OCI-LY7 (cell line): ENCODE results near the gene ULK1. TPM values are rescaled to one million over a fixed set of nuclear protein-coding genes. Genes with fewer than 3 reads are reported as not detected.
"Not testable (repeated sequence)": the region's sequence is repeated elsewhere in the genome, so short reads cannot be mapped to it uniquely, and the experiment has no call there.

Experiments
- BruUV-seq: library from RNA; stranded (reverse); fragments of 400-500 nt; replicated peaks from 2 replicates; lab custom pipeline; 2021; lab: Mats Ljungman, UMichigan
- CTCF ChIA-PET: fragments of 300-600 bp; sonication (Branson Sonifier 250); formaldehyde crosslinking; loops from one replicate; lab custom pipeline; 2022; ENCODE audit warnings: antibody characterized with exemption; ENCODE audit not compliant: unreplicated experiment; lab: Charles Lee
- POLR2A ChIA-PET: fragments of 300-600 bp; sonication (Branson Sonifier 250); formaldehyde crosslinking; loops from one replicate; lab custom pipeline; 2022; ENCODE audit warnings: antibody characterized with exemption; lab: Charles Lee
- DNase-seq: peaks from one replicate; pipeline ENCODE4 v3.0.0-alpha.2; 2015; ENCODE audit warnings: low spot score
- H2AFZ ChIP-seq: fragments of 200-600 bp; sonication (generic), shearing (Covaris generic); 2 replicates; pipeline ENCODE4 v1.6.1; 2014; ENCODE audit warnings: mild to moderate bottlenecking, antibody characterized with exemption, low read length, moderate library complexity
- H3K27ac ChIP-seq: fragments of 200-600 bp; sonication (generic); 2 replicates; pipeline ENCODE4 v1.5.1; 2014; ENCODE audit warnings: mixed run types, low read depth, mild to moderate bottlenecking, moderate library complexity, low read length, inconsistent platforms; ENCODE audit not compliant: poor library complexity, severe bottlenecking
- H3K36me3 ChIP-seq: fragments of 200-600 bp; sonication (generic); 2 replicates; pipeline ENCODE4 v1.6.1; 2014; ENCODE audit warnings: mild to moderate bottlenecking, antibody characterized with exemption, low read length, moderate library complexity, mixed read lengths; ENCODE audit not compliant: insufficient read depth
- H3K4me1 ChIP-seq: fragments of 200-600 bp; sonication (generic); 2 replicates; pipeline ENCODE4 v1.5.1; 2014; ENCODE audit warnings: mild to moderate bottlenecking, low read length; ENCODE audit not compliant: insufficient read depth, poor library complexity, severe bottlenecking
- H3K4me2 ChIP-seq: fragments of 200-600 bp; sonication (generic); 2 replicates; pipeline ENCODE4 v1.6.1; 2014; ENCODE audit warnings: mild to moderate bottlenecking, low read length
- H3K4me3 ChIP-seq: fragments of 200-600 bp; sonication (generic); 2 replicates; pipeline ENCODE4 v1.5.1; 2014; ENCODE audit warnings: mild to moderate bottlenecking, low read depth, low read length; ENCODE audit not compliant: poor library complexity, severe bottlenecking
- H3K79me2 ChIP-seq: fragments of 200-600 bp; sonication (generic); 2 replicates; pipeline ENCODE4 v1.6.1; 2016; ENCODE audit warnings: low read depth, mild to moderate bottlenecking, low read length, moderate library complexity, mixed read lengths; ENCODE audit not compliant: insufficient read depth
- H3K9me2 ChIP-seq: fragments of 200-600 bp; sonication (generic); 2 replicates; pipeline ENCODE4 v1.6.1; 2016; ENCODE audit warnings: mild to moderate bottlenecking, low read length, mixed read lengths; ENCODE audit not compliant: insufficient read depth
- H3K9me3 ChIP-seq: fragments of 200-600 bp; sonication (generic); 2 replicates; pipeline ENCODE4 v1.6.1; 2014; ENCODE audit warnings: mild to moderate bottlenecking, mixed run types, low read length, mixed read lengths
- H4K20me1 ChIP-seq: fragments of 200-600 bp; sonication (generic); 2 replicates; pipeline ENCODE4 v1.6.1; 2014; ENCODE audit warnings: mild to moderate bottlenecking, antibody characterized with exemption, low read length, moderate library complexity, mixed read lengths; ENCODE audit not compliant: insufficient read depth
- CTCF ChIP-seq: fragments of 200-600 bp; sonication (generic); conservative IDR thresholded peaks from 2 replicates; pipeline ENCODE4 v1.5.1; 2014; ENCODE audit warnings: mild to moderate bottlenecking, antibody characterized with exemption, low read length, moderate library complexity, mixed read lengths
- EZH2phosphoT487 ChIP-seq: fragments of 200-600 bp; sonication (generic); IDR thresholded peaks from 2 replicates; pipeline ENCODE4 v1.6.1; 2018; ENCODE audit warnings: low read depth, borderline replicate concordance, mild to moderate bottlenecking, mixed run types, antibody characterized with exemption, low read length, moderate library complexity, mixed read lengths
- intact Hi-C: fragments of 100-400 bp; cut with micrococcal nuclease; formaldehyde crosslinking; loops from one replicate; pipeline ENCODE4 v1.10.0; 2022; ENCODE audit not compliant: unreplicated experiment
- total RNA-seq, 2 experiments: library from RNA; depleted of rRNA in 1 of 2; stranded (reverse); fragments of >200 nt in 1 of 2; shearing (Covaris generic) in 1 of 2; gene quantifications; 2 replicates each; pipeline ENCODE4 v1.2.3, GENCODE V29; 2014 to 2022

Gene ULK1
- total RNA-seq, 2 experiments from 2014 or later, result 4.3 to 15.5 TPM

GRCh38 chr12:131885543-131886057, 8.8 kb upstream of the ULK1 start:
- intact Hi-C loops, result no loop called here
- ChIA-PET POLR2A (no interaction called here), CTCF (no interaction called here)
- Histone ChIP-seq H3K79me2 (no peaks in the 10 kb centered on the region), H4K20me1 (no peaks in the 10 kb centered on the region), H3K9me2 (no peaks in the 10 kb centered on the region), H3K36me3 (no peaks in the 10 kb centered on the region), H2AFZ (no peak overlapping the region), H3K4me1 (no peaks in the 10 kb centered on the region), H3K27ac (no peak overlapping the region), H3K4me3 (no peak overlapping the region), H3K4me2 (no peak overlapping the region), H3K9me3 (no peaks in the 10 kb centered on the region)
- no TSS peak for BruUV-seq
- no peak for DNase-seq
- TF ChIP-seq CTCF, result no peak
- TF ChIP-seq EZH2phosphoT487, result no peak

- H3K27ac ChIP-seq, H3K9me3 ChIP-seq, H3K79me2 ChIP-seq, H2AFZ ChIP-seq, H3K4me3 ChIP-seq, CTCF ChIA-PET, DNase-seq, intact Hi-C loops, BruUV-seq, H3K9me2 ChIP-seq, H3K4me2 ChIP-seq, H3K36me3 ChIP-seq, H4K20me1 ChIP-seq: not testable (repeated sequence)
- peaks cover 13% of the 10 kb centered on the region for H3K4me1 ChIP-seq
- POLR2A ChIA-PET, result interaction anchor here (0.6 kb wide), 1 partner anchor 994 kb away, joined by 3 read pairs; no protein-coding TSS in a partner anchor
Measured at GRCh38 chr12:131891722-131892121, 2.7 kb upstream of the ULK1 start.

- no peaks in the 10 kb centered on the region for H3K9me3 ChIP-seq
- intact Hi-C loops, result no loop called here
- no peak overlapping the region for H3K4me2 ChIP-seq
- BruUV-seq, result no TSS peak
- ChIA-PET CTCF (no interaction called here), POLR2A (no interaction called here)
- H3K36me3 ChIP-seq, result no peaks in the 10 kb centered on the region
- H3K4me1 ChIP-seq, result peaks cover 13% of the 10 kb centered on the region
- peaks cover 7% of the 10 kb centered on the region; the same call in 1 of the 2 replicates for H4K20me1 ChIP-seq
- no peak overlapping the region for H3K27ac ChIP-seq
- H3K9me2 ChIP-seq, result no peaks in the 10 kb centered on the region
- H3K4me3 ChIP-seq, result no peak overlapping the region
- H3K79me2 ChIP-seq, result no peaks in the 10 kb centered on the region
- DNase-seq, result no peak
- TF ChIP-seq CTCF (no peak), EZH2phosphoT487 (no peak)
- no peak overlapping the region for H2AFZ ChIP-seq
Measured at GRCh38 chr12:131892711-131893604, 1.5 kb upstream of the ULK1 start.
